Measurements from ENCODE around the gene DEF6. TPM values are rescaled to one million over a fixed set of nuclear protein-coding genes. Genes with fewer than 3 reads are reported as not detected.
A peak's percentile ranks its signal among the peaks of the same experiment; 100 is the strongest.

DEF6 gene
- total and polyA plus RNA-seq, 2 donors from 2014 or later: 2.7 to 16.3 TPM

DNA sequence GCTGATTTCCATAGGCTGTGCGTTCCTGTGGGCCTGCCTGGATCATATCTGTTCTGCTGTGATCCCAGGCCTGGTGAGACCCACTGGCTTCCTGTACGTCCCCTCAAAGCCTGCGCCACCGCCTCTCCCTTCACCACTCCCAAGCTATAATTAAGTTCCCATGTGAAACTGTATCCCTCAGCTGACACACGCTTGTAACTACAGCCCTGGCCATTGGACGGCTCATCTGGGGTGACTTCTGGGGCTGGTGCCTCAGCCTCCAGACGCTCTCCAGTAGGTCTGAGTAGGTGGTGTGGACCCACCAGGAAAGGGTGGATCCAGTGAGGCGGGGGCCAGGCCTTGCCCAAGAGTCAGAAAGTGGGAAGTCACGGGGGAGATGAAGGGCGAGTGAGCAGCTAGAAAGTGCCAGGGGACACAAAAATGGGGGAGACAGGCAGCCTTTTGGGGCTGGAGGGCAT is 65.7 kb downstream of the DEF6 start:
- TF ChIP-seq, protein P1, sequence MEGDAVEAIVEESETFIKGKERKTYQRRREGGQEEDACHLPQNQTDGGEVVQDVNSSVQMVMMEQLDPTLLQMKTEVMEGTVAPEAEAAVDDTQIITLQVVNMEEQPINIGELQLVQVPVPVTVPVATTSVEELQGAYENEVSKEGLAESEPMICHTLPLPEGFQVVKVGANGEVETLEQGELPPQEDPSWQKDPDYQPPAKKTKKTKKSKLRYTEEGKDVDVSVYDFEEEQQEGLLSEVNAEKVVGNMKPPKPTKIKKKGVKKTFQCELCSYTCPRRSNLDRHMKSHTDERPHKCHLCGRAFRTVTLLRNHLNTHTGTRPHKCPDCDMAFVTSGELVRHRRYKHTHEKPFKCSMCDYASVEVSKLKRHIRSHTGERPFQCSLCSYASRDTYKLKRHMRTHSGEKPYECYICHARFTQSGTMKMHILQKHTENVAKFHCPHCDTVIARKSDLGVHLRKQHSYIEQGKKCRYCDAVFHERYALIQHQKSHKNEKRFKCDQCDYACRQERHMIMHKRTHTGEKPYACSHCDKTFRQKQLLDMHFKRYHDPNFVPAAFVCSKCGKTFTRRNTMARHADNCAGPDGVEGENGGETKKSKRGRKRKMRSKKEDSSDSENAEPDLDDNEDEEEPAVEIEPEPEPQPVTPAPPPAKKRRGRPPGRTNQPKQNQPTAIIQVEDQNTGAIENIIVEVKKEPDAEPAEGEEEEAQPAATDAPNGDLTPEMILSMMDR (IDR thresholded peaks at IDR 0.05; ENCODE audit: borderline replicate concordance, extremely low read depth, insufficient read depth): no peak
- H3K27ac ChIP-seq (ENCODE audit: low read depth in 2 of 2, low read length in 2 of 2): no peak overlapping the region
- no peaks in the 10 kb centered on the region for H3K9me3 ChIP-seq (ENCODE audit: control insufficient read depth in 2 of 3, insufficient read depth in 1 of 3, low read length in 3 of 3)
- H3K4me1 ChIP-seq (ENCODE audit: control insufficient read depth in 2 of 3, insufficient read depth in 2 of 3, low read depth in 1 of 3, low read length in 3 of 3): peaks cover 0 to 27% (median 16%) of the 10 kb centered on the region in 3 donors
- intact Hi-C loops (cut with DNase I): no loop called here
- no peak overlapping the region for H3K9ac ChIP-seq (ENCODE audit: low read length in 3 of 3)
- H3K4me3 ChIP-seq (ENCODE audit: low read length in 3 of 3): no peak overlapping the region
- FAIRE-seq: no peak
- H3K27me3 ChIP-seq (ENCODE audit: control insufficient read depth, insufficient read depth, low read length): no peaks in the 10 kb centered on the region
- no peaks in the 10 kb centered on the region for H3K36me3 ChIP-seq (ENCODE audit: control insufficient read depth in 2 of 3, insufficient read depth in 3 of 3, low read length in 3 of 3)
- peak in 4 of 5 donors; percentile 68 to 90 (median 82) for DNase-seq

GRCh38 chr6:35365594-35366203 is 68.1 kb downstream of the DEF6 start:
- no peak for FAIRE-seq

DNA sequence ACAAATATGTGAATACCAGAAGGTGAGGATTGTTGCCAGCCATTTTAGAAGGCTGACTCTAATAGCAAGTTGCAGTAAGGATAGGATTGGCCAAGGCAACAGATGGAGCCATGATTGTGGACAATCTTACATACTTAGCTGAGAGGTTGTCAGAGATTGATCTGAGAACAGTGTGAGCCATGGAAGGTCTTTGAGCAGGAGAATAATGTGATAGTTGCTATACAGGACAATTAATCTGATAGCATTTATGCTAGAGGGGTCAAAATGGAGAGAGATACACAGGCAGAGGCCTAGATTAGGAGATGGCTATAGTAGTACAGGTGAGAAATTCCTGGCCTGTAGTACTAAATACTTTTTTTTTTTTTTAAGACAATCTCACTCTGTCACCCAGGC is 68.6 kb downstream of the DEF6 start:
- DNase-seq (no peak), FAIRE-seq (no peak)
- H3K27ac ChIP-seq (ENCODE audit: low read depth in 2 of 2, low read length in 2 of 2): no peak overlapping the region
- H3K27me3 ChIP-seq (ENCODE audit: control insufficient read depth, insufficient read depth, low read length): no peaks in the 10 kb centered on the region
- intact Hi-C loops (cut with DNase I): no loop called here
- TF ChIP-seq, protein P1 (IDR thresholded peaks at IDR 0.05; ENCODE audit: borderline replicate concordance, extremely low read depth, insufficient read depth): no peak
- peaks cover 0 to 14% (median 8%) of the 10 kb centered on the region in 3 donors for H3K4me1 ChIP-seq (ENCODE audit: control insufficient read depth in 2 of 3, insufficient read depth in 2 of 3, low read depth in 1 of 3, low read length in 3 of 3)
- H3K36me3 ChIP-seq (ENCODE audit: control insufficient read depth in 2 of 3, insufficient read depth in 3 of 3, low read length in 3 of 3): no peaks in the 10 kb centered on the region
- H3K9ac ChIP-seq (ENCODE audit: low read length in 3 of 3): no peak overlapping the region
- H3K4me3 ChIP-seq (ENCODE audit: low read length in 3 of 3): no peak overlapping the region
- no peaks in the 10 kb centered on the region for H3K9me3 ChIP-seq (ENCODE audit: control insufficient read depth in 2 of 3, insufficient read depth in 1 of 3, low read length in 3 of 3)

More at GRCh38 chr6:35365594-35366203, 68.1 kb downstream of the DEF6 start:
- peaks cover 0 to 14% (median 12%) of the 10 kb centered on the region in 3 donors for H3K4me1 ChIP-seq (ENCODE audit: control insufficient read depth in 2 of 3, insufficient read depth in 2 of 3, low read depth in 1 of 3, low read length in 3 of 3)
- H3K27ac ChIP-seq (ENCODE audit: low read depth in 2 of 2, low read length in 2 of 2): no peak overlapping the region
- no peaks in the 10 kb centered on the region for H3K36me3 ChIP-seq (ENCODE audit: control insufficient read depth in 2 of 3, insufficient read depth in 3 of 3, low read length in 3 of 3)
- H3K9ac ChIP-seq (ENCODE audit: low read length in 3 of 3): no peak overlapping the region
- TF ChIP-seq, protein P1 (IDR thresholded peaks at IDR 0.05; ENCODE audit: borderline replicate concordance, extremely low read depth, insufficient read depth): no peak
- intact Hi-C loops (cut with DNase I): no loop called here
- H3K9me3 ChIP-seq (ENCODE audit: control insufficient read depth in 2 of 3, insufficient read depth in 1 of 3, low read length in 3 of 3): no peaks in the 10 kb centered on the region
- DNase-seq: no peak
- H3K27me3 ChIP-seq (ENCODE audit: control insufficient read depth, insufficient read depth, low read length): no peaks in the 10 kb centered on the region
- no peak overlapping the region for H3K4me3 ChIP-seq (ENCODE audit: low read length in 3 of 3)
